H7 (cell line): ENCODE data around the gene SLC6A20. TPM values are rescaled to one million over a fixed set of nuclear protein-coding genes. Genes with fewer than 3 reads are reported as not detected.
A peak's percentile ranks its signal among the peaks of the same experiment; 100 is the strongest.

Experiments
- DNase-seq: peaks from one replicate; pipeline ENCODE4 v3.0.0; 2012
- H3K27me3 ChIP-seq: 2 replicates; pipeline ENCODE4 v1.6.0; 2011; ENCODE audit warnings: mild to moderate bottlenecking, low read length; ENCODE audit not compliant: control insufficient read depth, insufficient read depth
- H3K36me3 ChIP-seq: replicated peaks from 2 replicates; pipeline ENCODE4 v1.5.1; 2011; ENCODE audit warnings: low read length; ENCODE audit not compliant: control insufficient read depth, insufficient read depth
- H3K4me3 ChIP-seq: 2 replicates; pipeline ENCODE4 v1.5.1; 2011; ENCODE audit warnings: low read depth, mild to moderate bottlenecking, control low read depth, low read length, moderate library complexity; ENCODE audit not compliant: insufficient read depth
- total RNA-seq: library from RNA; depleted of rRNA; stranded (reverse); fragments of >200 nt; shearing (Covaris generic); gene quantifications from 2 replicates; pipeline ENCODE4 v1.2.3, GENCODE V29; 2014

The SLC6A20 gene
- total RNA-seq, 1 experiment from 2014 or later: 0.10 TPM

GRCh38 chr3:45814322-45814721 lies 18.0 kb upstream of the SLC6A20 start:
- Histone ChIP-seq H3K4me3 (no peak overlapping the region), H3K27me3 (no peaks in the 10 kb centered on the region), H3K36me3 (no peaks in the 10 kb centered on the region)
- DNase-seq: no peak

GRCh38 chr3:45807681-45808540 lies 11.6 kb upstream of the SLC6A20 start:
- no peak overlapping the region for H3K4me3 ChIP-seq
- no peak for DNase-seq
- no peaks in the 10 kb centered on the region for H3K27me3 ChIP-seq
- no peaks in the 10 kb centered on the region for H3K36me3 ChIP-seq

- no peaks in the 10 kb centered on the region for H3K36me3 ChIP-seq
- no peaks in the 10 kb centered on the region for H3K27me3 ChIP-seq
- no peak for DNase-seq
- H3K4me3 ChIP-seq: no peak overlapping the region
These were observed 10.8 kb upstream of the SLC6A20 start for GRCh38 chr3:45807133-45807532.

- Histone ChIP-seq H3K36me3 (no peaks in the 10 kb centered on the region), H3K27me3 (no peaks in the 10 kb centered on the region), H3K4me3 (no peak overlapping the region)
- DNase-seq: no peak
These were observed 9.7 kb upstream of the SLC6A20 start for GRCh38 chr3:45806072-45806471.

- H3K36me3 ChIP-seq: no peaks in the 10 kb centered on the region
- no peak for DNase-seq
- no peaks in the 10 kb centered on the region for H3K27me3 ChIP-seq
- H3K4me3 ChIP-seq: no peak overlapping the region
These were observed 7.1 kb upstream of the SLC6A20 start for GRCh38 chr3:45803252-45803935.

GRCh38 chr3:45802146-45802545 lies 5.8 kb upstream of the SLC6A20 start:
- Histone ChIP-seq H3K36me3 (no peaks in the 10 kb centered on the region), H3K4me3 (no peak overlapping the region), H3K27me3 (peaks cover 9% of the 10 kb centered on the region)
- DNase-seq: no peak

GRCh38 chr3:45800611-45801010 lies 4.3 kb upstream of the SLC6A20 start:
- Histone ChIP-seq H3K27me3 (peaks cover 24% of the 10 kb centered on the region), H3K36me3 (no peaks in the 10 kb centered on the region), H3K4me3 (no peak overlapping the region)
- DNase-seq: no peak

GRCh38 chr3:45799586-45799985 lies 3.2 kb upstream of the SLC6A20 start:
- H3K27me3 ChIP-seq: peaks cover 34% of the 10 kb centered on the region
- H3K36me3 ChIP-seq: no peaks in the 10 kb centered on the region
- no peak for DNase-seq
- H3K4me3 ChIP-seq: no peak overlapping the region

- DNase-seq: no peak
- Histone ChIP-seq H3K36me3 (no peaks in the 10 kb centered on the region), H3K27me3 (peaks cover 43% of the 10 kb centered on the region), H3K4me3 (no peak overlapping the region)
These were observed 1.7 kb upstream of the SLC6A20 start for GRCh38 chr3:45798034-45798433.

- DNase-seq: no peak
- Histone ChIP-seq H3K4me3 (peak overlapping the region; percentile 65), H3K27me3 (peaks cover 43% of the 10 kb centered on the region), H3K36me3 (no peaks in the 10 kb centered on the region)
These were observed 734 bp upstream of the SLC6A20 start for GRCh38 chr3:45796902-45797637.

GRCh38 chr3:45795509-45795881 lies 841 bp downstream of the SLC6A20 start:
- peaks cover 43% of the 10 kb centered on the region for H3K27me3 ChIP-seq

GRCh38 chr3:45794660-45795059 lies 1.7 kb downstream of the SLC6A20 start:
- no peaks in the 10 kb centered on the region for H3K36me3 ChIP-seq
- H3K4me3 ChIP-seq: no peak overlapping the region
- peaks cover 43% of the 10 kb centered on the region for H3K27me3 ChIP-seq
- DNase-seq: no peak

More at GRCh38 chr3:45795509-45795881, 841 bp downstream of the SLC6A20 start:
- DNase-seq: no peak
- Histone ChIP-seq H3K4me3 (no peak overlapping the region), H3K36me3 (no peaks in the 10 kb centered on the region)

- no peak for DNase-seq
- H3K27me3 ChIP-seq: peaks cover 43% of the 10 kb centered on the region
- H3K36me3 ChIP-seq: no peaks in the 10 kb centered on the region
- H3K4me3 ChIP-seq: no peak overlapping the region
These were observed 2.2 kb downstream of the SLC6A20 start for GRCh38 chr3:45794177-45794560.

GRCh38 chr3:45793482-45794176 lies 2.7 kb downstream of the SLC6A20 start:
- no peak overlapping the region for H3K4me3 ChIP-seq
- peaks cover 43% of the 10 kb centered on the region for H3K27me3 ChIP-seq
- DNase-seq: no peak
- no peaks in the 10 kb centered on the region for H3K36me3 ChIP-seq
